ENCODE measurements around the gene CABCOCO1. TPM values are rescaled to one million over a fixed set of nuclear protein-coding genes. Genes with fewer than 3 reads are reported as not detected.

The CABCOCO1 gene
- total RNA-seq, 1 experiment from 2014 or later = not detected

DNA sequence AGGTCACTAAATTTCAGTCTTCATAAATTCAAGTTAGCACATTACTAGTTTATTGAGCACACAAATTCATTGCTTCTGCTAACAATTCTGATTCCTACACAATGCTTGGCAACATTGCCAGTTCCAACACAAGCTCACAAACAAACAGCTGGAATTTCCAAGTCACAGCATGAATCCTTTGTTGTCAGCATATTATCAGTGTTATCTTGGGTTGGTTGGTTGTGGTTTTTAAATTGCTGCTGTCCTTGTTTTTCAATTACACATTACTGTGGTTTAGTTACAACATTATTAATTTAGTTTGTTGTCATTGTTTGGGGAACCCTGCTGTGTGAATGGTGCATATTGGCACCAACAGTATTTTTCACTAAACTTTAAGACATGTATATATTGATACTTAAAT is 152.8 kb downstream of the CABCOCO1 start:
- H3K27me3 Mint-ChIP-seq (ENCODE audit: insufficient read depth, unreplicated experiment) = no peaks in the 10 kb centered on the region
- ChIA-PET CTCF (interaction anchor here (1.0 to 1.3 kb wide), 2 partner anchors 11 to 20 kb away, joined by 4 read pairs; no protein-coding TSS in a partner anchor), POLR2A (interaction anchor here (0.6 to 0.9 kb wide), 2 partner anchors 68 to 182 kb away, joined by 3 read pairs; no protein-coding TSS in a partner anchor)
- BruUV-seq (replicated peaks) = no TSS peak
- H3K36me3 Mint-ChIP-seq (ENCODE audit: insufficient read depth, unreplicated experiment) = no peaks in the 10 kb centered on the region
- H3K4me3 Mint-ChIP-seq (ENCODE audit: unreplicated experiment) = no peak overlapping the region
- H3K9me3 Mint-ChIP-seq (ENCODE audit: unreplicated experiment) = no peaks in the 10 kb centered on the region
- no peaks in the 10 kb centered on the region for H3K4me1 Mint-ChIP-seq (ENCODE audit: insufficient read depth, unreplicated experiment)
- TF ChIP-seq, protein P1, sequence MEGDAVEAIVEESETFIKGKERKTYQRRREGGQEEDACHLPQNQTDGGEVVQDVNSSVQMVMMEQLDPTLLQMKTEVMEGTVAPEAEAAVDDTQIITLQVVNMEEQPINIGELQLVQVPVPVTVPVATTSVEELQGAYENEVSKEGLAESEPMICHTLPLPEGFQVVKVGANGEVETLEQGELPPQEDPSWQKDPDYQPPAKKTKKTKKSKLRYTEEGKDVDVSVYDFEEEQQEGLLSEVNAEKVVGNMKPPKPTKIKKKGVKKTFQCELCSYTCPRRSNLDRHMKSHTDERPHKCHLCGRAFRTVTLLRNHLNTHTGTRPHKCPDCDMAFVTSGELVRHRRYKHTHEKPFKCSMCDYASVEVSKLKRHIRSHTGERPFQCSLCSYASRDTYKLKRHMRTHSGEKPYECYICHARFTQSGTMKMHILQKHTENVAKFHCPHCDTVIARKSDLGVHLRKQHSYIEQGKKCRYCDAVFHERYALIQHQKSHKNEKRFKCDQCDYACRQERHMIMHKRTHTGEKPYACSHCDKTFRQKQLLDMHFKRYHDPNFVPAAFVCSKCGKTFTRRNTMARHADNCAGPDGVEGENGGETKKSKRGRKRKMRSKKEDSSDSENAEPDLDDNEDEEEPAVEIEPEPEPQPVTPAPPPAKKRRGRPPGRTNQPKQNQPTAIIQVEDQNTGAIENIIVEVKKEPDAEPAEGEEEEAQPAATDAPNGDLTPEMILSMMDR (IDR thresholded peaks at IDR 0.05; ENCODE audit: unreplicated experiment) = no peak
- intact Hi-C loops (cut with micrococcal nuclease) = no loop called here
- no peak overlapping the region for H3K27ac Mint-ChIP-seq (ENCODE audit: low read depth, unreplicated experiment)
- DNase-seq (ENCODE audit: unreplicated experiment) = no peak

Other genes starting within 250 kb of the CABCOCO1 start
- not detected in 2 replicates for gene TMEM26, start 209.5 kb upstream of the CABCOCO1 start, total RNA-seq (2022)
- 10.9 and 12.2 TPM in 2 replicates for gene ARID5B, start 238.8 kb downstream of the CABCOCO1 start, total RNA-seq (2022)